ENCODE measurements around the gene RPL36A. TPM values are rescaled to one million over a fixed set of nuclear protein-coding genes. Genes with fewer than 3 reads are reported as not detected.

The RPL36A gene
- polyA plus RNA-seq, 1 donor, result 1,436 TPM

GRCh38 chrX:101442085-101442484, 51.3 kb downstream of the RPL36A start:
- DNase-seq (ENCODE audit: low read depth), result no peak

Other genes with a start within 250 kb of the RPL36A start
- gene DRP2, start 171.2 kb upstream of the RPL36A start, polyA plus RNA-seq (ENCODE audit: insufficient read length), result 1.6 TPM
- 0.25 TPM for gene TAF7L, start 99.7 kb upstream of the RPL36A start, polyA plus RNA-seq (ENCODE audit: insufficient read length)
- gene TIMM8A, start 42.3 kb upstream of the RPL36A start, polyA plus RNA-seq (ENCODE audit: insufficient read length), result 9.0 TPM
- gene BTK, start 4.8 kb upstream of the RPL36A start, polyA plus RNA-seq (ENCODE audit: insufficient read length), result 1.6 TPM
- gene GLA, start 16.9 kb downstream of the RPL36A start, polyA plus RNA-seq (ENCODE audit: insufficient read length), result 13.9 TPM
- 58.0 TPM for gene HNRNPH2, start 17.2 kb downstream of the RPL36A start, polyA plus RNA-seq (ENCODE audit: insufficient read length)
- gene ARMCX4, start 94.4 kb downstream of the RPL36A start, polyA plus RNA-seq (ENCODE audit: insufficient read length), result 68.0 TPM
- 93.8 TPM for gene ARMCX1, start 159.5 kb downstream of the RPL36A start, polyA plus RNA-seq (ENCODE audit: insufficient read length)
- gene ARMCX6, start 227.0 kb downstream of the RPL36A start, polyA plus RNA-seq (ENCODE audit: insufficient read length), result 126 TPM
- 175 TPM for gene ARMCX3, start 232.1 kb downstream of the RPL36A start, polyA plus RNA-seq (ENCODE audit: insufficient read length)